ENCODE data around the gene NEDD4L.

DNA sequence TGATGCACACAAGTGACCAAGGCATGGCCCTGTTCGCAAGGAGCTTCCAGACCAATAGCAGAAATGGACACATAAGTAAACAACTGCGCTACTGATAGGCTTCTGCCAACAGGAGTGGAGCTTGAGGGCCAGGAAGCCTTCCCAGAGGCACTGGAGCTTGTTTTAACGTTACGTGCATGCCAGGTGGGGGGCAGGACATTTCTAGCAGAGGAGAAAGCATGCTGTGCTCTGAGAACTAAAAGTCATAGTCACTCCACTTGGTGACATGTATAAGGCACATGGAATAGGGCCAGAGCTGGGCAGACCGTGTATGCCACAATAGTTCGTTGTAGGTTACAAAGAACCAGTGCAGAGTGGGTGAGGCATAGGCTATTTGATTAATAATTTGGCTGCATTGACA, 184.2 kb downstream of the NEDD4L start:
- TF ChIP-seq ZNF8 (CRISPR knock-in tag; IDR thresholded peaks at IDR 0.05) (no peak), RARB (CRISPR knock-in tag; IDR thresholded peaks at IDR 0.05) (no peak), CSDC2 (CRISPR knock-in tag; IDR thresholded peaks at IDR 0.05) (no peak), ZFP30 (CRISPR knock-in tag; IDR thresholded peaks at IDR 0.05) (no peak), ZNF70 (CRISPR knock-in tag; IDR thresholded peaks at IDR 0.05) (no peak), TOX (CRISPR knock-in tag; IDR thresholded peaks at IDR 0.05; ENCODE audit: borderline replicate concordance) (no peak), ARNTL (CRISPR knock-in tag; IDR thresholded peaks at IDR 0.05; ENCODE audit: borderline replicate concordance, low read depth) (no peak), ISL1 (CRISPR knock-in tag; IDR thresholded peaks at IDR 0.05) (no peak), ZC3H10 (CRISPR knock-in tag; IDR thresholded peaks at IDR 0.05) (no peak)
- TF ChIP-seq, protein P1, sequence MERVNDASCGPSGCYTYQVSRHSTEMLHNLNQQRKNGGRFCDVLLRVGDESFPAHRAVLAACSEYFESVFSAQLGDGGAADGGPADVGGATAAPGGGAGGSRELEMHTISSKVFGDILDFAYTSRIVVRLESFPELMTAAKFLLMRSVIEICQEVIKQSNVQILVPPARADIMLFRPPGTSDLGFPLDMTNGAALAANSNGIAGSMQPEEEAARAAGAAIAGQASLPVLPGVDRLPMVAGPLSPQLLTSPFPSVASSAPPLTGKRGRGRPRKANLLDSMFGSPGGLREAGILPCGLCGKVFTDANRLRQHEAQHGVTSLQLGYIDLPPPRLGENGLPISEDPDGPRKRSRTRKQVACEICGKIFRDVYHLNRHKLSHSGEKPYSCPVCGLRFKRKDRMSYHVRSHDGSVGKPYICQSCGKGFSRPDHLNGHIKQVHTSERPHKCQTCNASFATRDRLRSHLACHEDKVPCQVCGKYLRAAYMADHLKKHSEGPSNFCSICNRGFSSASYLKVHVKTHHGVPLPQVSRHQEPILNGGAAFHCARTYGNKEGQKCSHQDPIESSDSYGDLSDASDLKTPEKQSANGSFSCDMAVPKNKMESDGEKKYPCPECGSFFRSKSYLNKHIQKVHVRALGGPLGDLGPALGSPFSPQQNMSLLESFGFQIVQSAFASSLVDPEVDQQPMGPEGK (CRISPR knock-in tag; IDR thresholded peaks at IDR 0.05; ENCODE audit: borderline replicate concordance), result no peak
- TF ChIP-seq, protein P2, sequence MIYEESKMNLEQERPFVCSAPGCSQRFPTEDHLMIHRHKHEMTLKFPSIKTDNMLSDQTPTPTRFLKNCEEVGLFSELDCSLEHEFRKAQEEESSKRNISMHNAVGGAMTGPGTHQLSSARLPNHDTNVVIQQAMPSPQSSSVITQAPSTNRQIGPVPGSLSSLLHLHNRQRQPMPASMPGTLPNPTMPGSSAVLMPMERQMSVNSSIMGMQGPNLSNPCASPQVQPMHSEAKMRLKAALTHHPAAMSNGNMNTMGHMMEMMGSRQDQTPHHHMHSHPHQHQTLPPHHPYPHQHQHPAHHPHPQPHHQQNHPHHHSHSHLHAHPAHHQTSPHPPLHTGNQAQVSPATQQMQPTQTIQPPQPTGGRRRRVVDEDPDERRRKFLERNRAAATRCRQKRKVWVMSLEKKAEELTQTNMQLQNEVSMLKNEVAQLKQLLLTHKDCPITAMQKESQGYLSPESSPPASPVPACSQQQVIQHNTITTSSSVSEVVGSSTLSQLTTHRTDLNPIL (CRISPR knock-in tag; IDR thresholded peaks at IDR 0.05; ENCODE audit: low read depth), result no peak
- TF ChIP-seq, protein P3, sequence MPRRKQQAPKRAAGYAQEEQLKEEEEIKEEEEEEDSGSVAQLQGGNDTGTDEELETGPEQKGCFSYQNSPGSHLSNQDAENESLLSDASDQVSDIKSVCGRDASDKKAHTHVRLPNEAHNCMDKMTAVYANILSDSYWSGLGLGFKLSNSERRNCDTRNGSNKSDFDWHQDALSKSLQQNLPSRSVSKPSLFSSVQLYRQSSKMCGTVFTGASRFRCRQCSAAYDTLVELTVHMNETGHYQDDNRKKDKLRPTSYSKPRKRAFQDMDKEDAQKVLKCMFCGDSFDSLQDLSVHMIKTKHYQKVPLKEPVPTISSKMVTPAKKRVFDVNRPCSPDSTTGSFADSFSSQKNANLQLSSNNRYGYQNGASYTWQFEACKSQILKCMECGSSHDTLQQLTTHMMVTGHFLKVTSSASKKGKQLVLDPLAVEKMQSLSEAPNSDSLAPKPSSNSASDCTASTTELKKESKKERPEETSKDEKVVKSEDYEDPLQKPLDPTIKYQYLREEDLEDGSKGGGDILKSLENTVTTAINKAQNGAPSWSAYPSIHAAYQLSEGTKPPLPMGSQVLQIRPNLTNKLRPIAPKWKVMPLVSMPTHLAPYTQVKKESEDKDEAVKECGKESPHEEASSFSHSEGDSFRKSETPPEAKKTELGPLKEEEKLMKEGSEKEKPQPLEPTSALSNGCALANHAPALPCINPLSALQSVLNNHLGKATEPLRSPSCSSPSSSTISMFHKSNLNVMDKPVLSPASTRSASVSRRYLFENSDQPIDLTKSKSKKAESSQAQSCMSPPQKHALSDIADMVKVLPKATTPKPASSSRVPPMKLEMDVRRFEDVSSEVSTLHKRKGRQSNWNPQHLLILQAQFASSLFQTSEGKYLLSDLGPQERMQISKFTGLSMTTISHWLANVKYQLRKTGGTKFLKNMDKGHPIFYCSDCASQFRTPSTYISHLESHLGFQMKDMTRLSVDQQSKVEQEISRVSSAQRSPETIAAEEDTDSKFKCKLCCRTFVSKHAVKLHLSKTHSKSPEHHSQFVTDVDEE (CRISPR knock-in tag; IDR thresholded peaks at IDR 0.05), result no peak
- TF ChIP-seq, protein P4, sequence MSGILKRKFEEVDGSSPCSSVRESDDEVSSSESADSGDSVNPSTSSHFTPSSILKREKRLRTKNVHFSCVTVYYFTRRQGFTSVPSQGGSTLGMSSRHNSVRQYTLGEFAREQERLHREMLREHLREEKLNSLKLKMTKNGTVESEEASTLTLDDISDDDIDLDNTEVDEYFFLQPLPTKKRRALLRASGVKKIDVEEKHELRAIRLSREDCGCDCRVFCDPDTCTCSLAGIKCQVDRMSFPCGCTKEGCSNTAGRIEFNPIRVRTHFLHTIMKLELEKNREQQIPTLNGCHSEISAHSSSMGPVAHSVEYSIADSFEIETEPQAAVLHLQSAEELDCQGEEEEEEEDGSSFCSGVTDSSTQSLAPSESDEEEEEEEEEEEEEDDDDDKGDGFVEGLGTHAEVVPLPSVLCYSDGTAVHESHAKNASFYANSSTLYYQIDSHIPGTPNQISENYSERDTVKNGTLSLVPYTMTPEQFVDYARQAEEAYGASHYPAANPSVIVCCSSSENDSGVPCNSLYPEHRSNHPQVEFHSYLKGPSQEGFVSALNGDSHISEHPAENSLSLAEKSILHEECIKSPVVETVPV (CRISPR knock-in tag; IDR thresholded peaks at IDR 0.05), result no peak
